ENCODE results near the gene PSTK. TPM values are rescaled to one million over a fixed set of nuclear protein-coding genes. Genes with fewer than 3 reads are reported as not detected.

PSTK gene
- total and polyA plus RNA-seq, 2 of the 13 experiments (the other 11 are each of a cell fraction or from before 2014, with no cell fraction given): 8.2 to 9.3 TPM

GRCh38 chr10:123021517-123021916 is 41.3 kb downstream of the PSTK start (continued):
- TF ChIP-seq GPBP1L1 (CRISPR knock-in tag; IDR thresholded peaks at IDR 0.05) (no peak), ZNF878 (CRISPR knock-in tag; IDR thresholded peaks at IDR 0.05) (no peak), ZBTB3 (CRISPR knock-in tag; IDR thresholded peaks at IDR 0.05; ENCODE audit: borderline replicate concordance, low read depth) (no peak), XRCC5 (optimal IDR thresholded peaks at IDR 0.05; ENCODE audit: low read length) (no peak), NR1H2 (CRISPR knock-in tag; IDR thresholded peaks at IDR 0.05; ENCODE audit: borderline replicate concordance, low read depth) (no peak), ZNF253 (CRISPR knock-in tag; IDR thresholded peaks at IDR 0.05; ENCODE audit: borderline replicate concordance) (no peak), CTCF (CRISPR knock-in tag; IDR thresholded peaks at IDR 0.05) (peak; percentile 61), ARID3A (IDR thresholded peaks at IDR 0.05; ENCODE audit: low read depth, low read length) (peak; percentile 70), REPIN1 (CRISPR knock-in tag; IDR thresholded peaks at IDR 0.05; ENCODE audit: borderline replicate concordance, low read depth) (no peak), TFAP4 (IDR thresholded peaks at IDR 0.05; ENCODE audit: borderline replicate concordance, low read depth) (no peak), CREM (IDR thresholded peaks at IDR 0.05) (peak; percentile 25), CREM (CRISPR knock-in tag; IDR thresholded peaks at IDR 0.05) (no peak), GATAD2A (CRISPR knock-in tag; IDR thresholded peaks at IDR 0.05) (peak; percentile 35; the same call in 1 of the 2 replicates), SALL1 (CRISPR knock-in tag; IDR thresholded peaks at IDR 0.05) (peak; percentile 16; the same call in 1 of the 2 replicates), KLF12 (CRISPR knock-in tag; IDR thresholded peaks at IDR 0.05; ENCODE audit: borderline replicate concordance) (no peak), BHLHE40 (IDR thresholded peaks at IDR 0.05; ENCODE audit: low read length) (no peak), FOXA3 (CRISPR knock-in tag; IDR thresholded peaks at IDR 0.05) (peak; percentile 34; the same call in 1 of the 2 replicates), CC2D1A (CRISPR knock-in tag; IDR thresholded peaks at IDR 0.05) (no peak), U2AF1 (optimal IDR thresholded peaks at IDR 0.05; ENCODE audit: low read depth, low read length) (no peak), JUNB (CRISPR knock-in tag; IDR thresholded peaks at IDR 0.05; ENCODE audit: borderline replicate concordance) (no peak), ZBTB37 (CRISPR knock-in tag; IDR thresholded peaks at IDR 0.05) (no peak), ZKSCAN1 (IDR thresholded peaks at IDR 0.05; ENCODE audit: low read length) (no peak), HOXD1 (CRISPR knock-in tag; IDR thresholded peaks at IDR 0.05) (no peak)
